SHP77 treated with DMSO at 0.1 percent for 48 hours (cell line): ENCODE results near the gene SMYD4.

ENCODE experiments used
- DNase-seq: peaks from one replicate; lab custom pipeline; 2025; lab: John Stamatoyannopoulos, UW

The SMYD4 gene

DNA sequence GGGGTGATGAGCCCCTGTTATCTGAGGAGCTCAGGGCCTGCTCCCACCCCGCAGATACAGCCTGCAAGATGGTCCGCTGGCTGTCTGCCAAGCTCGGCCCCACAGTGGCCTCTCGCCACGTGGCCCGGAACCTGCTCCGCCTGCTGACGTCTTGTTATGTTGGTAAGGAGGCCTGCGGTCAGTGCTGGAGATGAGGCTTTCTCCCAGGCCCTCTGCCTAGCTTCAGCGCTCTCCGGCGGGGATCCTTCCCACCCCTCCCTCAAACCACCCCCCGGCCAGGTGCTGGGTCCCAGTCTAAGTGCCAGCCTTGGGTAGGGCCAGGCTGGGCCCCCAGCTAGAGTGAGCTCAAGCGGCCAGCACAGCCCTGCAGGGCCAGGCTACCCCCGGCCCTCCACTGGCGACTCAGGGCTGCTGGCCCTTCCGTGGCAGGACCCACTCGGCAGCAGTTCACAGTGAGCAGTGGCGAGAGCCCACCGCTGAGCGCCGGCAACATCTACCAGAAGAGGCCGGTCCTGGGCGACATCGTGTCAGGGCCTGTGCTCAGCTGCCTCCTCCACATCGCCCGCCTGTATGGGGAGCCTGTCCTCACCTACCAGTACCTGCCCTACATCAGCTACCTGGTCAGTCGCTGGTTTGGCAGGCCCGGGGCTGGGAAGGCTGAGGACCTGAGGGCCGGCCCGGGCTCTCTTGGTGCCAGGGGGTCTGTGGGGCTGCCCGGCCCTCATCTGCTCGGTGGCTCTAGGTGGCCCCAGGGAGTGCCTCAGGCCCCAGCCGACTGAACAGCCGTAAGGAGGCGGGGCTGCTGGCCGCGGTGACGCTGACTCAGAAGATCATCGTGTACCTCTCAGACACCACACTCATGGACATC is 99.1 kb downstream of the SMYD4 start:
- DNase-seq: no peak

DNA sequence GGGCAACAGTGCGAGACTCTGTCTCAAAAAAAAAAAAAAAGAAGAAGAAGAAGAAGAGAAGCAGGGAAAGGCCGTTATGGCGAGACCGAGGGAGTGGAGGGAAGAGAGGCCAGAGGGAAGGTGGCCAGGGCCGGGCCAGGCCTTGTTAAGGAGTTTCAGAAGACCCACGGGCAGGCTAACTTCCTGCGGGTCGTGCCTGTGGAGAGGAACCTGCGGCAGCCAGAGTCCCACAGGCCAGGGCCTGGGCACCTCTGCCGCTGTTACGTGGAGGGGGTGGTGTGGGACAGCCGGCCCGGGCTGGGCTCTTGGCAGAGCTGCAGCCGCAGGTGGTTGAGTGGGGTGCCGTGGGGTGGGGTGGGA is 99.8 kb downstream of the SMYD4 start:
- no peak for DNase-seq
